NT2/D1 (cell line): ENCODE data around the gene NUDT1.

Experiments
- DNase-seq: peaks from one replicate; pipeline ENCODE4 v3.0.0-alpha.2; 2011; ENCODE audit warnings: low read depth, low spot score
- H3K27me3 ChIP-seq: 2 replicates; pipeline ENCODE4 v1.6.0; 2011; ENCODE audit warnings: mild to moderate bottlenecking; ENCODE audit not compliant: insufficient read length, insufficient read depth
- H3K36me3 ChIP-seq: 2 replicates; pipeline ENCODE4 v1.6.1; 2011; ENCODE audit warnings: mild to moderate bottlenecking, low read length, mixed read lengths; ENCODE audit not compliant: insufficient read depth, insufficient read length
- H3K4me1 ChIP-seq: 2 replicates; pipeline ENCODE4 v1.5.1; 2011; ENCODE audit not compliant: insufficient read depth, insufficient read length
- H3K4me3 ChIP-seq: 2 replicates; pipeline ENCODE4 v1.5.1; 2011; ENCODE audit warnings: low read depth; ENCODE audit not compliant: insufficient read length
- H3K9ac ChIP-seq: 2 replicates; pipeline ENCODE4 v1.6.0; 2011; ENCODE audit warnings: low read depth; ENCODE audit not compliant: insufficient read length
- H3K9me3 ChIP-seq: 2 replicates; pipeline ENCODE4 v1.5.1; 2011; ENCODE audit warnings: mild to moderate bottlenecking, low read length; ENCODE audit not compliant: insufficient read depth
- SUZ12 ChIP-seq: IDR thresholded peaks from 2 replicates; pipeline ENCODE4 v1.6.1; 2011; ENCODE audit not compliant: insufficient read length, insufficient read depth; ENCODE audit errors: extremely low read depth
- YY1 ChIP-seq: IDR thresholded peaks from 2 replicates; pipeline ENCODE4 v1.6.1; 2011; ENCODE audit not compliant: insufficient read length, insufficient read depth
- ZNF274 ChIP-seq: IDR thresholded peaks from 2 replicates; pipeline ENCODE4 v1.6.1; 2011; ENCODE audit warnings: mild to moderate bottlenecking, low read depth, low read length

NUDT1 gene

GRCh38 chr7:2245883-2246675, 4.1 kb downstream of the NUDT1 start:
- H3K4me1 ChIP-seq, result peaks cover 23% of the 10 kb centered on the region
- H3K9ac ChIP-seq, result peak overlapping the region; percentile 37
- no peaks in the 10 kb centered on the region for H3K27me3 ChIP-seq
- DNase-seq, result no peak
- H3K9me3 ChIP-seq, result no peaks in the 10 kb centered on the region
- H3K36me3 ChIP-seq, result peaks cover 60% of the 10 kb centered on the region
- no peak for TF ChIP-seq ZNF274
- TF ChIP-seq SUZ12, result no peak
- no peak for TF ChIP-seq YY1
- H3K4me3 ChIP-seq, result no peak overlapping the region

GRCh38 chr7:2247141-2247995, 5.3 kb downstream of the NUDT1 start:
- H3K4me1 ChIP-seq, result peaks cover 23% of the 10 kb centered on the region
- H3K9me3 ChIP-seq, result no peaks in the 10 kb centered on the region
- no peaks in the 10 kb centered on the region for H3K27me3 ChIP-seq
- no peak overlapping the region for H3K4me3 ChIP-seq
- no peak for DNase-seq
- H3K9ac ChIP-seq, result peak overlapping the region; percentile 45
- TF ChIP-seq ZNF274 (no peak), SUZ12 (no peak), YY1 (no peak)
- peaks cover 69% of the 10 kb centered on the region for H3K36me3 ChIP-seq

GRCh38 chr7:2248984-2249694, 7.1 kb downstream of the NUDT1 start:
- H3K36me3 ChIP-seq, result peaks cover 81% of the 10 kb centered on the region
- TF ChIP-seq ZNF274 (no peak), SUZ12 (no peak), YY1 (no peak)
- peak overlapping the region; percentile 24 for H3K9ac ChIP-seq
- DNase-seq, result no peak
- H3K4me1 ChIP-seq, result peaks cover 19% of the 10 kb centered on the region
- H3K4me3 ChIP-seq, result no peak overlapping the region
- no peaks in the 10 kb centered on the region for H3K9me3 ChIP-seq
- no peaks in the 10 kb centered on the region for H3K27me3 ChIP-seq

GRCh38 chr7:2249744-2250323, 7.8 kb downstream of the NUDT1 start:
- DNase-seq, result no peak
- peaks cover 86% of the 10 kb centered on the region for H3K36me3 ChIP-seq
- TF ChIP-seq ZNF274 (no peak), YY1 (no peak), SUZ12 (no peak)
- no peaks in the 10 kb centered on the region for H3K27me3 ChIP-seq
- no peaks in the 10 kb centered on the region for H3K9me3 ChIP-seq
- H3K4me3 ChIP-seq, result no peak overlapping the region
- H3K4me1 ChIP-seq, result peaks cover 19% of the 10 kb centered on the region
- H3K9ac ChIP-seq, result no peak overlapping the region

- no peak for DNase-seq
- Histone ChIP-seq H3K4me1 (peaks cover 14% of the 10 kb centered on the region), H3K36me3 (peaks cover 86% of the 10 kb centered on the region), H3K4me3 (no peak overlapping the region), H3K9ac (no peak overlapping the region), H3K9me3 (no peaks in the 10 kb centered on the region), H3K27me3 (no peaks in the 10 kb centered on the region)
- TF ChIP-seq YY1 (no peak), ZNF274 (no peak), SUZ12 (no peak)
These were observed 9.4 kb downstream of the NUDT1 start for GRCh38 chr7:2251381-2251780.

GRCh38 chr7:2251841-2252771, 10.1 kb downstream of the NUDT1 start:
- no peak for DNase-seq
- Histone ChIP-seq H3K9me3 (no peaks in the 10 kb centered on the region), H3K9ac (no peak overlapping the region), H3K4me3 (no peak overlapping the region), H3K4me1 (peaks cover 10% of the 10 kb centered on the region), H3K27me3 (no peaks in the 10 kb centered on the region), H3K36me3 (peaks cover 86% of the 10 kb centered on the region)
- no peak for TF ChIP-seq ZNF274
- TF ChIP-seq SUZ12, result no peak
- no peak for TF ChIP-seq YY1
